HepG2 (cell line): Measurements from ENCODE around the gene CCDC158. TPM values are rescaled to one million over a fixed set of nuclear protein-coding genes. Genes with fewer than 3 reads are reported as not detected.

Experiments used
- AHR ChIP-seq: IDR thresholded peaks from 2 replicates; pipeline ENCODE4 v1.6.1; 2018; ENCODE audit warnings: missing genetic modification reagents, missing compliant biosample characterization
- ARNT2 ChIP-seq: sonication (generic); formaldehyde crosslinking; IDR thresholded peaks from 2 replicates; pipeline ENCODE4 v1.8.0; 2022; ENCODE audit warnings: mild to moderate bottlenecking, low read depth, missing genetic modification reagents, moderate library complexity
- CEBPZ ChIP-seq: IDR thresholded peaks from 2 replicates; pipeline ENCODE4 v1.6.1; 2012; ENCODE audit warnings: low read length, improper control_type of control experiment
- FOXK2 ChIP-seq: fragments of 450-650 bp; IDR thresholded peaks from 2 replicates; pipeline ENCODE4 v1.6.1; 2016
- FOXP1 ChIP-seq, 2 experiments: fragments of 450-650 bp in 1 of 2; IDR thresholded peaks; 2 replicates each; pipeline ENCODE4 v1.6.1; 2017 to 2018; ENCODE audit warnings: antibody characterized with exemption in 1 of 2
- GPN1 ChIP-seq: sonication (generic); formaldehyde crosslinking; IDR thresholded peaks from 2 replicates; pipeline ENCODE4 v1.5.1; 2020; ENCODE audit warnings: missing genetic modification reagents, borderline replicate concordance
- HDAC1 ChIP-seq: sonication (generic); formaldehyde crosslinking; IDR thresholded peaks from 2 replicates; pipeline ENCODE4 v1.5.1; 2020; ENCODE audit warnings: mild to moderate bottlenecking, missing genetic modification reagents
- HOXA5 ChIP-seq: sonication (generic); formaldehyde crosslinking; IDR thresholded peaks from 2 replicates; pipeline ENCODE4 v1.4.0; 2020; ENCODE audit warnings: missing genetic modification reagents
- JUNB ChIP-seq: sonication (generic); formaldehyde crosslinking; IDR thresholded peaks from 2 replicates; pipeline ENCODE4 v1.8.0; 2022; ENCODE audit warnings: missing genetic modification reagents, mild to moderate bottlenecking, borderline replicate concordance
- KDM4B ChIP-seq: sonication (generic); formaldehyde crosslinking; IDR thresholded peaks from 2 replicates; pipeline ENCODE4 v1.4.0; 2020; ENCODE audit warnings: missing genetic modification reagents
- NFE2L2 ChIP-seq: fragments of 150-350 bp; IDR thresholded peaks from 2 replicates; pipeline ENCODE4 v1.6.1; 2014; ENCODE audit warnings: low read length
- NR1H2 ChIP-seq: sonication (generic); formaldehyde crosslinking; IDR thresholded peaks from 2 replicates; pipeline ENCODE4 v1.8.1; 2022; ENCODE audit warnings: low read depth, missing genetic modification reagents, borderline replicate concordance
- POLR2G ChIP-seq: fragments of 200-400 bp; formaldehyde crosslinking; IDR thresholded peaks from 2 replicates; pipeline ENCODE4 v1.6.1; 2018; ENCODE audit warnings: mild to moderate bottlenecking, low read depth, low read length, moderate library complexity
- RXRB ChIP-seq: IDR thresholded peaks from 2 replicates; pipeline ENCODE4 v1.6.1; 2016; ENCODE audit warnings: borderline replicate concordance, missing genetic modification reagents, missing compliant biosample characterization
- SIX1 ChIP-seq: sonication (generic); formaldehyde crosslinking; IDR thresholded peaks from 2 replicates; pipeline ENCODE4 v1.4.0; 2020; ENCODE audit warnings: missing genetic modification reagents, borderline replicate concordance
- SP140L ChIP-seq: sonication (generic); formaldehyde crosslinking; IDR thresholded peaks from 2 replicates; pipeline ENCODE4 v1.4.0; 2020; ENCODE audit warnings: missing genetic modification reagents, borderline replicate concordance
- TBX2 ChIP-seq: sonication (generic); formaldehyde crosslinking; IDR thresholded peaks from 2 replicates; pipeline ENCODE4 v1.5.0; 2020; ENCODE audit warnings: missing genetic modification reagents, mild to moderate bottlenecking, borderline replicate concordance
- ZBTB7A ChIP-seq: sonication (generic); formaldehyde crosslinking; IDR thresholded peaks from 2 replicates; pipeline ENCODE4 v1.8.0; 2022; ENCODE audit warnings: mild to moderate bottlenecking, missing genetic modification reagents
- ZNF205 ChIP-seq: IDR thresholded peaks from 2 replicates; pipeline ENCODE4 v1.6.1; 2018; ENCODE audit warnings: missing biosample characterization, missing genetic modification reagents
- ZNF329 ChIP-seq: sonication (generic); formaldehyde crosslinking; IDR thresholded peaks from 2 replicates; pipeline ENCODE4 v1.9.0; 2021; ENCODE audit warnings: low read depth, mild to moderate bottlenecking, missing genetic modification reagents
- ZNF530 ChIP-seq: sonication (generic); formaldehyde crosslinking; IDR thresholded peaks from 2 replicates; pipeline ENCODE4 v1.5.0; 2020; ENCODE audit warnings: low read depth, mild to moderate bottlenecking, missing genetic modification reagents
- ZNF644 ChIP-seq: IDR thresholded peaks from 2 replicates; pipeline ENCODE4 v1.6.1; 2016; ENCODE audit warnings: low read depth
- ZNF660 ChIP-seq: sonication (generic); formaldehyde crosslinking; IDR thresholded peaks from 2 replicates; pipeline ENCODE4 v1.5.1; 2020; ENCODE audit warnings: mild to moderate bottlenecking, low read depth, missing genetic modification reagents, borderline replicate concordance
- ZSCAN12 ChIP-seq: sonication (generic); formaldehyde crosslinking; IDR thresholded peaks from 2 replicates; pipeline ENCODE4 v1.9.0; 2021; ENCODE audit warnings: mild to moderate bottlenecking, missing genetic modification reagents
- ZSCAN21 ChIP-seq: sonication (generic); formaldehyde crosslinking; IDR thresholded peaks from 2 replicates; pipeline ENCODE4 v1.8.0; 2022; ENCODE audit warnings: mild to moderate bottlenecking, missing genetic modification reagents, moderate library complexity, borderline replicate concordance
- polyA plus RNA-seq, 8 experiments: library from polyadenylated mRNA; depleted of rRNA in 3 of 8; stranded (reverse) in 7 of 8; unstranded in 1 of 8; fragments of >200 nt; fragmentation: Illumina TruSeq in 4 of 8; extraction: Trizol in 4 of 8; gene quantifications; 2 replicates each; pipeline versions ENCODE4 v1.2.1 to v1.2.3, GENCODE V29; 2011 to 2016; ENCODE audit warnings: low read depth in 4 of 8, missing spikeins in 1 of 8, mixed read lengths in 1 of 8; ENCODE audit not compliant: insufficient read depth in 1 of 8
- total RNA-seq, 5 experiments: library from RNA; depleted of rRNA; stranded (reverse); fragments of >200 nt; fragmentation: Illumina TruSeq; extraction: Trizol; gene quantifications; 2 replicates each; pipeline ENCODE4 v1.2.3, GENCODE V29; 2016; ENCODE audit warnings: low read depth in 1 of 5
- TF ChIP-seq, protein P1 (sequence below): IDR thresholded peaks from 2 replicates; pipeline ENCODE4 v1.4.0; 2020; ENCODE audit warnings: mild to moderate bottlenecking, missing genetic modification reagents

The CCDC158 gene
- total and polyA plus RNA-seq, 2 of the 13 experiments (the other 11 are each of a cell fraction or from before 2014, with no cell fraction given), result not detected

DNA sequence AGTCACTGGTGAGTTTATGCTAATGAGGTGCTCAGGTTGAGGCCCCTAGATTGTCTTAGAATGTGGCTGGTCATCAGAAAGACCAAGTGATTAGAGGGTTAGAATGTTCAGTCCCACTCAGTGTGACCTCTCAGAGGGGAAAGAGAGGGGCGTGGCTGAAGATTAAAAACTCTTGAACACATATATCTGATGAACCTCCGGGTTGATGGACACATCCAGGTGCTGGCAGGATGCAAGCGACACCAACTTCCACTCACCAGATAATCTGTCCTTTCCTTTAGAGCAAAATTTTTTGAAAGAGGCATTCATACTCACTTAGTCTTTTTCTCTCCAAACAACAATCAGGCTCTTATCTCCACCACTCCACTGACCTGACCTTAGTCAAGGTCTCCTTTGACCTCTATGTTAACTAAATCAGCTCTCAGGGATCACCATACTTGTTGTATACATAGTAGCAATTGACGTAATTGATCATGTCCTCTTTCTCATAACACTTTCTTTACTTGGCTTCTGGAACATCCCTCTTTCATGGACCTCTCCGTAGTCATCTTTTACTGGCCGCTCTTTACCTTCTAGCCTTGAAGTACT lies 155.2 kb downstream of the CCDC158 start (continued):
- TF ChIP-seq FOXP1 (IDR thresholded peaks at IDR 0.05) (no peak), FOXP1 (CRISPR knock-in tag; IDR thresholded peaks at IDR 0.05) (peak; percentile 31; the same call in 1 of the 2 replicates), ZNF530 (CRISPR knock-in tag) (no peak), ZNF329 (CRISPR knock-in tag) (no peak), NFE2L2 (no peak), NR1H2 (CRISPR knock-in tag) (no peak), GPN1 (CRISPR knock-in tag) (no peak), SP140L (no peak), ZNF660 (no peak), ZSCAN12 (CRISPR knock-in tag) (no peak), SIX1 (CRISPR knock-in tag) (no peak), POLR2G (no peak), TBX2 (peak; percentile 40; the same call in 1 of the 2 replicates), HDAC1 (CRISPR knock-in tag) (no peak), ZNF205 (CRISPR knock-in tag) (no peak), HOXA5 (no peak), FOXK2 (0 out of 2 replicates have a peak, but pooled peaks have one; percentile 8), RXRB (CRISPR knock-in tag) (peak; percentile 69; the same call in 1 of the 2 replicates), ZNF644 (CRISPR knock-in tag) (peak; percentile 77; the same call in 1 of the 2 replicates), KDM4B (no peak), ZSCAN21 (CRISPR knock-in tag) (no peak), CEBPZ (no peak), ZBTB7A (CRISPR knock-in tag) (no peak), JUNB (CRISPR knock-in tag) (no peak), AHR (CRISPR knock-in tag) (no peak), ARNT2 (CRISPR knock-in tag) (no peak)
- TF ChIP-seq, protein P1, sequence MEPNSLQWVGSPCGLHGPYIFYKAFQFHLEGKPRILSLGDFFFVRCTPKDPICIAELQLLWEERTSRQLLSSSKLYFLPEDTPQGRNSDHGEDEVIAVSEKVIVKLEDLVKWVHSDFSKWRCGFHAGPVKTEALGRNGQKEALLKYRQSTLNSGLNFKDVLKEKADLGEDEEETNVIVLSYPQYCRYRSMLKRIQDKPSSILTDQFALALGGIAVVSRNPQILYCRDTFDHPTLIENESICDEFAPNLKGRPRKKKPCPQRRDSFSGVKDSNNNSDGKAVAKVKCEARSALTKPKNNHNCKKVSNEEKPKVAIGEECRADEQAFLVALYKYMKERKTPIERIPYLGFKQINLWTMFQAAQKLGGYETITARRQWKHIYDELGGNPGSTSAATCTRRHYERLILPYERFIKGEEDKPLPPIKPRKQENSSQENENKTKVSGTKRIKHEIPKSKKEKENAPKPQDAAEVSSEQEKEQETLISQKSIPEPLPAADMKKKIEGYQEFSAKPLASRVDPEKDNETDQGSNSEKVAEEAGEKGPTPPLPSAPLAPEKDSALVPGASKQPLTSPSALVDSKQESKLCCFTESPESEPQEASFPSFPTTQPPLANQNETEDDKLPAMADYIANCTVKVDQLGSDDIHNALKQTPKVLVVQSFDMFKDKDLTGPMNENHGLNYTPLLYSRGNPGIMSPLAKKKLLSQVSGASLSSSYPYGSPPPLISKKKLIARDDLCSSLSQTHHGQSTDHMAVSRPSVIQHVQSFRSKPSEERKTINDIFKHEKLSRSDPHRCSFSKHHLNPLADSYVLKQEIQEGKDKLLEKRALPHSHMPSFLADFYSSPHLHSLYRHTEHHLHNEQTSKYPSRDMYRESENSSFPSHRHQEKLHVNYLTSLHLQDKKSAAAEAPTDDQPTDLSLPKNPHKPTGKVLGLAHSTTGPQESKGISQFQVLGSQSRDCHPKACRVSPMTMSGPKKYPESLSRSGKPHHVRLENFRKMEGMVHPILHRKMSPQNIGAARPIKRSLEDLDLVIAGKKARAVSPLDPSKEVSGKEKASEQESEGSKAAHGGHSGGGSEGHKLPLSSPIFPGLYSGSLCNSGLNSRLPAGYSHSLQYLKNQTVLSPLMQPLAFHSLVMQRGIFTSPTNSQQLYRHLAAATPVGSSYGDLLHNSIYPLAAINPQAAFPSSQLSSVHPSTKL, result peak; percentile 79
